ENCODE data around the gene PI4K2B. TPM values are rescaled to one million over a fixed set of nuclear protein-coding genes. Genes with fewer than 3 reads are reported as not detected.
"Not testable (repeated sequence)": the region's sequence is repeated elsewhere in the genome, so short reads cannot be mapped to it uniquely, and the experiment has no call there.

PI4K2B gene
- total RNA-seq, 1 experiment from 2014 or later: 22.8 TPM

- Mint-ChIP-seq H3K27me3 (ENCODE audit: insufficient read depth, unreplicated experiment) (no peaks in the 10 kb centered on the region), H3K36me3 (ENCODE audit: insufficient read depth, unreplicated experiment) (peaks cover 36% of the 10 kb centered on the region), H3K4me3 (ENCODE audit: unreplicated experiment) (no peak overlapping the region), H3K9me3 (ENCODE audit: unreplicated experiment) (no peaks in the 10 kb centered on the region), H3K4me1 (ENCODE audit: insufficient read depth, unreplicated experiment) (peaks cover 11% of the 10 kb centered on the region), H3K27ac (ENCODE audit: low read depth, unreplicated experiment) (peak overlapping the region; percentile 8)
- DNase-seq (ENCODE audit: unreplicated experiment): peak; percentile 65
- ChIA-PET POLR2A (interaction anchor here (1.0 kb wide), 3 partner anchors 8 to 9 kb away, joined by 3 read pairs; partner anchors contain the start of gene ZCCHC4), CTCF (interaction anchor here (0.6 to 1.4 kb wide), 3 partner anchors 8 to 87 kb away, joined by 3 to 10 read pairs (median 4); partner anchors contain the start of gene ZCCHC4)
- BruUV-seq (replicated peaks): no TSS peak
- TF ChIP-seq, protein P1, sequence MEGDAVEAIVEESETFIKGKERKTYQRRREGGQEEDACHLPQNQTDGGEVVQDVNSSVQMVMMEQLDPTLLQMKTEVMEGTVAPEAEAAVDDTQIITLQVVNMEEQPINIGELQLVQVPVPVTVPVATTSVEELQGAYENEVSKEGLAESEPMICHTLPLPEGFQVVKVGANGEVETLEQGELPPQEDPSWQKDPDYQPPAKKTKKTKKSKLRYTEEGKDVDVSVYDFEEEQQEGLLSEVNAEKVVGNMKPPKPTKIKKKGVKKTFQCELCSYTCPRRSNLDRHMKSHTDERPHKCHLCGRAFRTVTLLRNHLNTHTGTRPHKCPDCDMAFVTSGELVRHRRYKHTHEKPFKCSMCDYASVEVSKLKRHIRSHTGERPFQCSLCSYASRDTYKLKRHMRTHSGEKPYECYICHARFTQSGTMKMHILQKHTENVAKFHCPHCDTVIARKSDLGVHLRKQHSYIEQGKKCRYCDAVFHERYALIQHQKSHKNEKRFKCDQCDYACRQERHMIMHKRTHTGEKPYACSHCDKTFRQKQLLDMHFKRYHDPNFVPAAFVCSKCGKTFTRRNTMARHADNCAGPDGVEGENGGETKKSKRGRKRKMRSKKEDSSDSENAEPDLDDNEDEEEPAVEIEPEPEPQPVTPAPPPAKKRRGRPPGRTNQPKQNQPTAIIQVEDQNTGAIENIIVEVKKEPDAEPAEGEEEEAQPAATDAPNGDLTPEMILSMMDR (IDR thresholded peaks at IDR 0.05; ENCODE audit: unreplicated experiment): no peak
- intact Hi-C loops (cut with micrococcal nuclease): loop anchor here (2.0 kb wide), 1 partner anchor 40 kb away; no protein-coding TSS in a partner anchor
These were observed 86.9 kb downstream of the PI4K2B start for GRCh38 chr4:25320773-25321172.

DNA sequence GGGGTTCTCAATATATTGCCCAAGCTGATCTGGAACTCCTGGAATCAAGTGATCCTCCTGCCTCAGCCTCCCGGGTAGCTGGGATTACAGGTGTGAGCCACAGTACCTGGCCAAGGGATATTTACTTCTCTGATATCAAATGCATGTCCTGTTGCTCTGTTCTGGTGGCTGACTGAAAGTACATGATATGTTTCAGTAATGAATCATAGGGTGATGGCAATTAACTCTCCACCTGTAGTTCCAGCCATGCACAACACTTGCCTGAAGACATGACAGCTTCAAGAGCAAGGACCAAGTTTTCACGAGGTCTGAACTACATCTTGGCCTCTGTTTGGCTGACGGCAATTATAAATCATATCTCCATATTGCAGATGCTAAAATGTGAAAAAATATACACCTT is 87.9 kb downstream of the PI4K2B start:
- peaks cover 34% of the 10 kb centered on the region for H3K36me3 Mint-ChIP-seq (ENCODE audit: insufficient read depth, unreplicated experiment)
- TF ChIP-seq, protein P1 (IDR thresholded peaks at IDR 0.05; ENCODE audit: unreplicated experiment): no peak
- H3K27me3 Mint-ChIP-seq (ENCODE audit: insufficient read depth, unreplicated experiment): no peaks in the 10 kb centered on the region
- ChIA-PET POLR2A (interaction anchor here (1.0 kb wide), 1 partner anchor 9 kb away, joined by 3 read pairs; the partner anchor contains the start of gene ZCCHC4), CTCF (interaction anchor here (0.6 kb wide), 1 partner anchor 45 kb away, joined by 3 read pairs; no protein-coding TSS in a partner anchor)
- peak overlapping the region; percentile 8 for H3K27ac Mint-ChIP-seq (ENCODE audit: low read depth, unreplicated experiment)
- no peak for DNase-seq (ENCODE audit: unreplicated experiment)
- H3K4me3 Mint-ChIP-seq (ENCODE audit: unreplicated experiment): no peak overlapping the region
- BruUV-seq (replicated peaks): no TSS peak
- H3K4me1 Mint-ChIP-seq (ENCODE audit: insufficient read depth, unreplicated experiment): peaks cover 11% of the 10 kb centered on the region
- H3K9me3 Mint-ChIP-seq (ENCODE audit: unreplicated experiment): no peaks in the 10 kb centered on the region
- intact Hi-C loops (cut with micrococcal nuclease): loop anchor here (2.0 kb wide), 1 partner anchor 39 kb away; no protein-coding TSS in a partner anchor

- H3K36me3 Mint-ChIP-seq (ENCODE audit: insufficient read depth, unreplicated experiment); H3K4me3 Mint-ChIP-seq (ENCODE audit: unreplicated experiment); POLR2A ChIA-PET; H3K27me3 Mint-ChIP-seq (ENCODE audit: insufficient read depth, unreplicated experiment); H3K27ac Mint-ChIP-seq (ENCODE audit: low read depth, unreplicated experiment); BruUV-seq (replicated peaks); intact Hi-C loops (cut with micrococcal nuclease); CTCF ChIA-PET; H3K4me1 Mint-ChIP-seq (ENCODE audit: insufficient read depth, unreplicated experiment); DNase-seq (ENCODE audit: unreplicated experiment); H3K9me3 Mint-ChIP-seq (ENCODE audit: unreplicated experiment): not testable (repeated sequence)
These were observed 94.6 kb downstream of the PI4K2B start for GRCh38 chr4:25328463-25328862.

Other genes starting within 250 kb of the PI4K2B start
- 0.20 TPM in 1 of 2 replicates, not detected in the other for gene LGI2, start 203.1 kb upstream of the PI4K2B start, total RNA-seq (2022)
- gene SEPSECS, start 73.6 kb upstream of the PI4K2B start, total RNA-seq (2022): 9.4 and 9.7 TPM in 2 replicates
- gene ZCCHC4, start 78.7 kb downstream of the PI4K2B start, total RNA-seq (2022): 7.7 and 9.7 TPM in 2 replicates
- gene ANAPC4, start 143.2 kb downstream of the PI4K2B start, total RNA-seq (2022): 20.8 and 22.7 TPM in 2 replicates